Naive thymus-derived CD8-positive, alpha-beta T cell (primary cell): ENCODE data around the gene WFDC6. TPM values are rescaled to one million over a fixed set of nuclear protein-coding genes. Genes with fewer than 3 reads are reported as not detected.

Source experiments
- ATAC-seq, 2 donors: fragments of 150-1000 bp; cut with Tn5 transposase in 1 of 2; sonication (Bioruptor Pico), chemical (Tn5 transposase) in 1 of 2; 1 replicate in 1 of 2; 2 replicates in 1 of 2; pipeline ENCODE4 v1.10.0; 2021; ENCODE audit warnings: mild to moderate bottlenecking in 2 of 2, moderate library complexity in 2 of 2
- POLR2A ChIA-PET: fragments of 350-600 bp; sonication (Branson Sonifier 250); formaldehyde crosslinking; loops from one replicate; lab custom pipeline; 2021; ENCODE audit warnings: antibody characterized with exemption; lab: Charles Lee
- DNase-seq, 10 donors: peaks; one replicate each; pipeline versions ENCODE4 v3.0.0 to v3.0.0-alpha.2; 2020 to 2022
- H3K27ac Mint-ChIP-seq, 10 donors: one replicate each; pipeline ENCODE4 v1.8.0; 2020 to 2022; ENCODE audit warnings: mild to moderate bottlenecking in 10 of 10, mixed read lengths in 10 of 10, moderate library complexity in 4 of 10, inconsistent platforms in 1 of 10
- H3K27me3 Mint-ChIP-seq, 5 donors: one replicate each; pipeline ENCODE4 v1.8.0; 2021 to 2022; ENCODE audit warnings: mixed read lengths in 5 of 5
- H3K36me3 Mint-ChIP-seq, 3 donors: one replicate each; pipeline ENCODE4 v1.8.0; 2020 to 2022; ENCODE audit warnings: mixed read lengths in 3 of 3, mild to moderate bottlenecking in 2 of 3, inconsistent platforms in 1 of 3
- H3K4me1 Mint-ChIP-seq, 4 donors: one replicate each; pipeline ENCODE4 v1.8.0; 2021 to 2022; ENCODE audit warnings: mixed read lengths in 4 of 4
- H3K4me3 Mint-ChIP-seq, 10 donors: one replicate each; pipeline ENCODE4 v1.8.0; 2020 to 2022; ENCODE audit warnings: mild to moderate bottlenecking in 10 of 10, mixed read lengths in 10 of 10, moderate library complexity in 6 of 10, inconsistent platforms in 1 of 10
- H3K9me3 Mint-ChIP-seq, 9 donors: one replicate each; pipeline ENCODE4 v1.8.0; 2020 to 2022; ENCODE audit warnings: mixed read lengths in 9 of 9, mild to moderate bottlenecking in 3 of 9, inconsistent platforms in 1 of 9, moderate library complexity in 1 of 9
- polyA plus RNA-seq, 3 donors: library from polyadenylated mRNA; unstranded; fragments of 300-500 nt; fragmentation: Illumina TruSeq; gene quantifications; one replicate each; pipeline ENCODE4 v1.2.3, GENCODE V29; 2021
- total RNA-seq, 8 experiments: library from RNA in 2 of 8; stranded (reverse) in 2 of 8; gene quantifications; one replicate each; pipeline ENCODE4 v1.2.3 and lab custom pipeline; 2021 to 2026

Gene WFDC6
- total and polyA plus RNA-seq, 5 experiments from 2014 or later = not detected

DNA sequence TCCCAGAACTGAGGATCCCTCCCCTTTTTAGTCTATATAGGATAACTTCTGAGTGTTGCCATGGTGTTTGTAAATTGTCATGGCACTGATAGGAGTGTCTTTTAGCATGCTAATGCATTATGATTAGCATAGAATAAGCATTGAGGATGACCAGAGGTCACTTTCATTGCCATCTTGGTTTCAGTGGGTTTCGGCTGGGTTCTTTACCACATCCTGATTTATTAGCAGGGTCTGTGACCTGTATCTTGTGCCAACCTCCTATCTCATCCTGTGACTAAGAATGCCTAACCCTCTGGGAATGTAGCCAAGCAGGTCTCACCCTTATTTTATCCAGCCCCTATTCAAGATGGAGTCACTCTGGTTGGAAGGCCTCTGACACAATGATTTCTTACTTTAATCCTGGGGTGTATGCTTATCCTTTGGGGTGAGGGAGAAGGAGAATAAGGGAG lies 50.2 kb downstream of the WFDC6 start:
- DNase-seq = no peak
- no peaks in the 10 kb centered on the region for H3K9me3 Mint-ChIP-seq
- H3K27me3 Mint-ChIP-seq = peaks cover 15 to 43% (median 30%) of the 10 kb centered on the region in 5 donors
- POLR2A ChIA-PET = no interaction called here
- H3K4me3 Mint-ChIP-seq = no peak overlapping the region
- peaks cover 0 to 5% (median 0%) of the 10 kb centered on the region in 4 donors for H3K4me1 Mint-ChIP-seq
- no peak overlapping the region for H3K27ac Mint-ChIP-seq
- H3K36me3 Mint-ChIP-seq = no peaks in the 10 kb centered on the region
- no peak for ATAC-seq

DNA sequence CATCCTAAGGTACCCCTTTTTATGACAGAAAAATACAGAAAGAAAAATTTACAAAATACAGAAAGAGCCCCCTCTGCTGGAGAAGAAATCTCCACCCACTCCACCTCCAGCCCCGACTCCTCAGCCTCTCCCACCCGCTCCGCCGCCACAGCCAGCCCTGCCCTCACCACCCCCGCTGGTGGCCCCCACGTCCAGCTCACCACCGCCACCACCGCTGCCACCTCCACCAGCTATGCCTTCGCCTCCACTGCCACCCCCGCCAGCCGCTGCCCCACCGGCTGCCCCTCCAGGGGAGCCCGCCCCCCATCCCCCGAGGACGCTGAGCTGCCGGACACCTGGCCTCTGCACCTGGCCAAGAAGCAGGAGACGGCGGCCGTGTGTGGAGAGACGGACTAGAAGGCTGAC lies 52.0 kb downstream of the WFDC6 start:
- no peak for DNase-seq
- H3K4me3 Mint-ChIP-seq = no peak overlapping the region
- no peak for ATAC-seq
- H3K4me1 Mint-ChIP-seq = peaks cover 0 to 5% (median 0%) of the 10 kb centered on the region in 4 donors
- peaks cover 16 to 44% (median 30%) of the 10 kb centered on the region in 5 donors for H3K27me3 Mint-ChIP-seq
- no peaks in the 10 kb centered on the region for H3K9me3 Mint-ChIP-seq
- no peaks in the 10 kb centered on the region for H3K36me3 Mint-ChIP-seq
- no peak overlapping the region for H3K27ac Mint-ChIP-seq
- POLR2A ChIA-PET = no interaction called here

DNA sequence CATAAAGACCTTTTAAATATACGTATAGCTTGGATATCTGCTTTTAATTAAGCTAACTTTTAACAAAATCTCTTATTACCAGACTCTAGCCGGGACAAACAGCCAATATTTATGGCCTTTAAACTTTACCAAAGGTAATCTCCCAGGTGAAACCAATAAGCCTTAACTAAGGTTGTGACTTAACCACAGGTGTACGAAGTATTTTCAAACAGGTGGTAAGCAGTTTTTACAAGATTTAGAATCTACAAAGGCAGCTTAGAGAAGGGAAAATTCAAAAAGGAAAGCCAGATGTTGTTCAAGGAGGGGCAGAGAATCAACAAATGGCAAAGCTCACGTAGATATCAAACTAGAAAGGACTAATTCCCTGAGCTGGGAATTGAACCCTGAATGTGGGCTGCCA lies 53.9 kb downstream of the WFDC6 start:
- Mint-ChIP-seq H3K4me3 (no peak overlapping the region), H3K27me3 (peaks cover 19 to 46% (median 34%) of the 10 kb centered on the region in 5 donors), H3K4me1 (peaks cover 0 to 5% (median 0%) of the 10 kb centered on the region in 4 donors), H3K36me3 (no peaks in the 10 kb centered on the region), H3K9me3 (no peaks in the 10 kb centered on the region), H3K27ac (no peak overlapping the region)
- POLR2A ChIA-PET = no interaction called here
- no peak for DNase-seq
- no peak for ATAC-seq

DNA sequence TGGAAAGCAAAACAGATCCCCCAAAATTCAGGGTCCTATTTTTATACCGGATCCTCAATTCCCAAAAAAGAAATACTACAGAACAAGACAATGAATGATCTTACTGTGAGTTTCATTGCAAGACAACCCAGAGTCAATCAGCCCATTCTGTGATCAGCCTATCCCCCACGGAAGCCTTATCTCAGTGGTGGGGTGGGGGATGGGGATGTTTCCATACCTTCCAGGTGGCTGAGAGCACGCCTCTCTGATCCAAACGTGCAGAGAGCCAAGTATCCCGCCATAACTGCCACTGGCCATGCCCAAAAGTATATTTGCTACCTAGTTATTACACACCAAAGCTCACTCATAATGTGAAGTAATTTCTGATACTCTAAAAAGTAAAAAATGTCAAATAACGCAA lies 54.6 kb downstream of the WFDC6 start:
- Mint-ChIP-seq H3K36me3 (no peaks in the 10 kb centered on the region), H3K9me3 (no peaks in the 10 kb centered on the region), H3K4me1 (peaks cover 0 to 5% (median 0%) of the 10 kb centered on the region in 4 donors), H3K27ac (no peak overlapping the region), H3K27me3 (peaks cover 23 to 53% (median 38%) of the 10 kb centered on the region in 5 donors), H3K4me3 (no peak overlapping the region)
- ATAC-seq = no peak
- POLR2A ChIA-PET = interaction anchor here (0.5 kb wide), 1 partner anchor 250 kb away, joined by 3 read pairs; no protein-coding TSS in a partner anchor
- DNase-seq = no peak

Other genes with a start within 250 kb of the WFDC6 start
- gene RBPJL, start 232.6 kb downstream of the WFDC6 start, total RNA-seq = not detected
- gene RBPJL, start 232.6 kb downstream of the WFDC6 start, polyA plus RNA-seq = not detected
- gene MATN4, start 231.2 kb downstream of the WFDC6 start, total RNA-seq = not detected
- not detected for gene MATN4, start 231.2 kb downstream of the WFDC6 start, polyA plus RNA-seq
- under 1 TPM; 0.25 to 0.31 TPM for gene SDC4, start 191.1 kb downstream of the WFDC6 start, total RNA-seq
- gene SDC4, start 191.1 kb downstream of the WFDC6 start, polyA plus RNA-seq = under 1 TPM in 2 of 3 donors, not detected in 1; 0.09 to 0.24 TPM
- gene SYS1, start 176.3 kb downstream of the WFDC6 start, total RNA-seq = 10 to 100 TPM; 58.7 to 62.5 TPM
- gene SYS1, start 176.3 kb downstream of the WFDC6 start, polyA plus RNA-seq = 10 to 100 TPM; 34.2 to 46.1 (median 36.2) TPM
- under 1 TPM in 1 of 2 experiments, not detected in 1; 0.47 TPM for gene TP53TG5, start 161.2 kb downstream of the WFDC6 start, total RNA-seq
- gene TP53TG5, start 161.2 kb downstream of the WFDC6 start, polyA plus RNA-seq = under 1 TPM in 2 of 3 donors, not detected in 1; 0.42 to 0.55 TPM
- gene DBNDD2, start 131.2 kb downstream of the WFDC6 start, total RNA-seq = 10 to 100 TPM; 13.6 to 13.9 TPM
- 10 to 100 TPM; 11.6 to 13.5 (median 13.4) TPM for gene DBNDD2, start 131.2 kb downstream of the WFDC6 start, polyA plus RNA-seq
- 10 to 100 TPM; 80.1 to 86.7 TPM for gene PIGT, start 123.3 kb downstream of the WFDC6 start, total RNA-seq
- gene PIGT, start 123.3 kb downstream of the WFDC6 start, polyA plus RNA-seq = 10 to 100 TPM; 73.4 to 90.6 (median 73.9) TPM
- gene WFDC2, start 69.7 kb downstream of the WFDC6 start, total RNA-seq = under 1 TPM; 0.73 to 0.80 TPM
- under 1 TPM in 1 of 3 donors, not detected in 2; 0.33 TPM for gene WFDC2, start 69.7 kb downstream of the WFDC6 start, polyA plus RNA-seq
- gene SPINT3, start 23.9 kb downstream of the WFDC6 start, total RNA-seq = not detected
- not detected for gene SPINT3, start 23.9 kb downstream of the WFDC6 start, polyA plus RNA-seq
- not detected for gene EPPIN, start 7.9 kb upstream of the WFDC6 start, total RNA-seq
- not detected for gene EPPIN, start 7.9 kb upstream of the WFDC6 start, polyA plus RNA-seq
- not detected for gene WFDC8, start 39.8 kb upstream of the WFDC6 start, total RNA-seq
- gene WFDC8, start 39.8 kb upstream of the WFDC6 start, polyA plus RNA-seq = not detected
- gene WFDC10A, start 90.3 kb upstream of the WFDC6 start, total RNA-seq = not detected
- not detected for gene WFDC10A, start 90.3 kb upstream of the WFDC6 start, polyA plus RNA-seq
- gene WFDC9, start 91.8 kb upstream of the WFDC6 start, total RNA-seq = not detected
- not detected for gene WFDC9, start 91.8 kb upstream of the WFDC6 start, polyA plus RNA-seq
- gene WFDC11, start 130.8 kb upstream of the WFDC6 start, total RNA-seq = not detected
- gene WFDC11, start 130.8 kb upstream of the WFDC6 start, polyA plus RNA-seq = not detected
- gene WFDC13, start 162.6 kb upstream of the WFDC6 start, total RNA-seq = not detected
- gene WFDC13, start 162.6 kb upstream of the WFDC6 start, polyA plus RNA-seq = not detected
- not detected for gene WFDC10B, start 165.5 kb upstream of the WFDC6 start, total RNA-seq
- not detected for gene WFDC10B, start 165.5 kb upstream of the WFDC6 start, polyA plus RNA-seq
- gene SPINT4, start 182.9 kb upstream of the WFDC6 start, total RNA-seq = not detected
- not detected for gene SPINT4, start 182.9 kb upstream of the WFDC6 start, polyA plus RNA-seq